WTC11 (cell line): ENCODE measurements around the gene PRSS57.

Source experiments
- TF ChIP-seq, protein P1 (sequence below): fragments of 200-600 bp; IDR thresholded peaks from 2 replicates; pipeline ENCODE4 v1.8.0; 2022; ENCODE audit warnings: antibody characterized with exemption
- TF ChIP-seq, protein P2 (sequence below): sonication (generic); formaldehyde crosslinking; conservative IDR thresholded peaks from 2 replicates; pipeline ENCODE4 v1.8.1; 2022; ENCODE audit warnings: mild to moderate bottlenecking, missing genetic modification reagents

DNA sequence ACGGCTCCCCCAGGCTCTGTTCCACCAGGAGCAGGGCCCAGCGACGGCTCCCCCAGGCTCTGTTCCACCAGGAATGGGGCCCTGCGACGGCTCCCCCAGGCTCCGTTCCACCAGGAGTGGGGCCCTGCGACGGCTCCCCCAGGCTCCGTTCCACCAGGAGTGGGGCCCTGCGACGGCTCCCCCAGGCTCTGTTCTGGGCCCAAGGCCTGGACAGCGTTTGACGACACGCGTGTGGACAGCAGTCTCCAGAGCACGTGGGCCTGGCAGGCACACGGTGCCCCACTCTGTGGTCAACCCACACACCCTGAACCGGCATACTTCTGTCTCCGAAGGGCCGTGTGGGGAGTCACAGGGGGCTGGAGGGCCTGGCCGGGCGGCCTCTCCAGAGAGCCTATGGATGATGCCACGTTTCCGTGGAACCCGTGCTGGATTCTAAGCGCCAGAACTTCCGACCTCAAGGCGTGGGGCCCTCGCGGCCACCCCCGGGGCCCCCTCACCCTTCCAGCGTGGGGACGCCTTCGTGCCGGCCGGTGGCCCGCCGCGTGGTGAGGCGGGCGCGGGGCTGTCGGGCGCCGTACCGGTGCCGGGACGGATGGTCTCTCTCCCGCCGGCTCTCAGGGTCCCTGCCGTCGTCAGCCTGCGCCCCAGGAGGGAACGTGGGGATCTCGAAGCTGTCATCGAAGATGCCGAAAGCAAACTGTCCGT, 44.0 kb downstream of the PRSS57 start:
- TF ChIP-seq, protein P1, sequence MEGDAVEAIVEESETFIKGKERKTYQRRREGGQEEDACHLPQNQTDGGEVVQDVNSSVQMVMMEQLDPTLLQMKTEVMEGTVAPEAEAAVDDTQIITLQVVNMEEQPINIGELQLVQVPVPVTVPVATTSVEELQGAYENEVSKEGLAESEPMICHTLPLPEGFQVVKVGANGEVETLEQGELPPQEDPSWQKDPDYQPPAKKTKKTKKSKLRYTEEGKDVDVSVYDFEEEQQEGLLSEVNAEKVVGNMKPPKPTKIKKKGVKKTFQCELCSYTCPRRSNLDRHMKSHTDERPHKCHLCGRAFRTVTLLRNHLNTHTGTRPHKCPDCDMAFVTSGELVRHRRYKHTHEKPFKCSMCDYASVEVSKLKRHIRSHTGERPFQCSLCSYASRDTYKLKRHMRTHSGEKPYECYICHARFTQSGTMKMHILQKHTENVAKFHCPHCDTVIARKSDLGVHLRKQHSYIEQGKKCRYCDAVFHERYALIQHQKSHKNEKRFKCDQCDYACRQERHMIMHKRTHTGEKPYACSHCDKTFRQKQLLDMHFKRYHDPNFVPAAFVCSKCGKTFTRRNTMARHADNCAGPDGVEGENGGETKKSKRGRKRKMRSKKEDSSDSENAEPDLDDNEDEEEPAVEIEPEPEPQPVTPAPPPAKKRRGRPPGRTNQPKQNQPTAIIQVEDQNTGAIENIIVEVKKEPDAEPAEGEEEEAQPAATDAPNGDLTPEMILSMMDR = no peak
- TF ChIP-seq, protein P2, sequence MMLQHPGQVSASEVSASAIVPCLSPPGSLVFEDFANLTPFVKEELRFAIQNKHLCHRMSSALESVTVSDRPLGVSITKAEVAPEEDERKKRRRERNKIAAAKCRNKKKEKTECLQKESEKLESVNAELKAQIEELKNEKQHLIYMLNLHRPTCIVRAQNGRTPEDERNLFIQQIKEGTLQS (CRISPR knock-in tag) = no peak
